Neural crest cell (in vitro differentiated cells): ENCODE measurements around the gene CACNB3. TPM values are rescaled to one million over a fixed set of nuclear protein-coding genes. Genes with fewer than 3 reads are reported as not detected.

Source experiments
- DNase-seq: peaks from one replicate; pipeline ENCODE4 v3.0.0; 2021; ENCODE audit warnings: low read depth, mixed read lengths, low spot score
- H3K27ac Mint-ChIP-seq: one replicate; pipeline ENCODE4 v1.8.0; 2021; ENCODE audit warnings: mild to moderate bottlenecking, mixed read lengths; ENCODE audit not compliant: unreplicated experiment
- H3K27me3 Mint-ChIP-seq: 2 replicates; pipeline ENCODE4 v1.8.0; 2021; ENCODE audit warnings: low read depth, mild to moderate bottlenecking, mixed read lengths
- H3K36me3 Mint-ChIP-seq: 2 replicates; pipeline ENCODE4 v1.8.0; 2021; ENCODE audit warnings: low read depth, mild to moderate bottlenecking, mixed read lengths
- H3K4me1 Mint-ChIP-seq: 2 replicates; pipeline ENCODE4 v1.8.0; 2021; ENCODE audit warnings: mixed read lengths
- H3K4me3 Mint-ChIP-seq: one replicate; pipeline ENCODE4 v1.8.0; 2021; ENCODE audit warnings: mild to moderate bottlenecking, mixed read lengths
- H3K9me3 Mint-ChIP-seq: 2 replicates; pipeline ENCODE4 v1.8.0; 2021; ENCODE audit warnings: mixed read lengths
- CTCF ChIP-seq: fragments of 200-600 bp; sonication (generic); conservative IDR thresholded peaks from 2 replicates; pipeline ENCODE4 v1.5.0; 2021; ENCODE audit warnings: antibody characterized with exemption, mild to moderate bottlenecking
- total RNA-seq: library from RNA; stranded (reverse); gene quantifications from 2 replicates; pipeline ENCODE4 v1.2.1, GENCODE V29; 2021

Gene CACNB3
- total RNA-seq, 1 donor from 2014 or later, result 59.7 TPM

GRCh38 chr12:48779869-48780268 lies 38.4 kb upstream of the CACNB3 start:
- TF ChIP-seq CTCF, result no peak
- H3K27me3 Mint-ChIP-seq, result no peaks in the 10 kb centered on the region
- DNase-seq, result no peak
- peaks cover 4% of the 10 kb centered on the region for H3K36me3 Mint-ChIP-seq
- no peak overlapping the region for H3K27ac Mint-ChIP-seq
- peak overlapping the region; percentile 57 for H3K4me3 Mint-ChIP-seq
- peaks cover 11% of the 10 kb centered on the region for H3K4me1 Mint-ChIP-seq
- H3K9me3 Mint-ChIP-seq, result no peaks in the 10 kb centered on the region

- Mint-ChIP-seq H3K9me3 (no peaks in the 10 kb centered on the region), H3K27ac (peak overlapping the region; percentile 35), H3K36me3 (peaks cover 8% of the 10 kb centered on the region), H3K4me1 (peaks cover 15% of the 10 kb centered on the region), H3K27me3 (no peaks in the 10 kb centered on the region), H3K4me3 (peak overlapping the region; percentile 57)
- no peak for TF ChIP-seq CTCF
- no peak for DNase-seq
These were observed 37.8 kb upstream of the CACNB3 start for GRCh38 chr12:48780381-48781025.

GRCh38 chr12:48781750-48782456 lies 36.4 kb upstream of the CACNB3 start:
- peaks cover 29% of the 10 kb centered on the region for H3K4me1 Mint-ChIP-seq
- no peaks in the 10 kb centered on the region for H3K9me3 Mint-ChIP-seq
- H3K4me3 Mint-ChIP-seq, result peak overlapping the region; percentile 6
- no peak for TF ChIP-seq CTCF
- H3K36me3 Mint-ChIP-seq, result peaks cover 8% of the 10 kb centered on the region
- no peaks in the 10 kb centered on the region for H3K27me3 Mint-ChIP-seq
- no peak overlapping the region for H3K27ac Mint-ChIP-seq
- no peak for DNase-seq

GRCh38 chr12:48782457-48783395 lies 35.6 kb upstream of the CACNB3 start:
- no peaks in the 10 kb centered on the region for H3K27me3 Mint-ChIP-seq
- H3K4me3 Mint-ChIP-seq, result peak overlapping the region; percentile 42
- DNase-seq, result no peak
- H3K36me3 Mint-ChIP-seq, result peaks cover 8% of the 10 kb centered on the region
- no peaks in the 10 kb centered on the region for H3K9me3 Mint-ChIP-seq
- H3K27ac Mint-ChIP-seq, result no peak overlapping the region
- no peak for TF ChIP-seq CTCF
- H3K4me1 Mint-ChIP-seq, result peaks cover 37% of the 10 kb centered on the region

GRCh38 chr12:48783432-48783831 lies 34.9 kb upstream of the CACNB3 start:
- H3K9me3 Mint-ChIP-seq, result no peaks in the 10 kb centered on the region
- peak overlapping the region; percentile 42 for H3K4me3 Mint-ChIP-seq
- no peak for DNase-seq
- no peak for TF ChIP-seq CTCF
- H3K36me3 Mint-ChIP-seq, result peaks cover 5% of the 10 kb centered on the region
- H3K4me1 Mint-ChIP-seq, result peaks cover 43% of the 10 kb centered on the region
- no peak overlapping the region for H3K27ac Mint-ChIP-seq
- H3K27me3 Mint-ChIP-seq, result no peaks in the 10 kb centered on the region
